T1000 (cell line): ENCODE data around the gene CLEC4G.
"Not testable (repeated sequence)": the region's sequence is repeated elsewhere in the genome, so short reads cannot be mapped to it uniquely, and the experiment has no call there.

ENCODE experiments used
- DNase-seq: peaks from one replicate; lab custom pipeline; 2025; ENCODE audit warnings: mixed read lengths; lab: John Stamatoyannopoulos, UW

The CLEC4G gene

GRCh38 chr19:7746903-7747884 lies 15.3 kb upstream of the CLEC4G start, which contains the start of gene CD209:
Gene CD209, minus strand, starts transcription at chr19:7747534. Its CDS starts 23 bp downstream, at chr19:7747511.
- no peak for DNase-seq

- not testable (repeated sequence) for DNase-seq
Observed at GRCh38 chr19:7746306-7746705, 14.4 kb upstream of the CLEC4G start.

DNA sequence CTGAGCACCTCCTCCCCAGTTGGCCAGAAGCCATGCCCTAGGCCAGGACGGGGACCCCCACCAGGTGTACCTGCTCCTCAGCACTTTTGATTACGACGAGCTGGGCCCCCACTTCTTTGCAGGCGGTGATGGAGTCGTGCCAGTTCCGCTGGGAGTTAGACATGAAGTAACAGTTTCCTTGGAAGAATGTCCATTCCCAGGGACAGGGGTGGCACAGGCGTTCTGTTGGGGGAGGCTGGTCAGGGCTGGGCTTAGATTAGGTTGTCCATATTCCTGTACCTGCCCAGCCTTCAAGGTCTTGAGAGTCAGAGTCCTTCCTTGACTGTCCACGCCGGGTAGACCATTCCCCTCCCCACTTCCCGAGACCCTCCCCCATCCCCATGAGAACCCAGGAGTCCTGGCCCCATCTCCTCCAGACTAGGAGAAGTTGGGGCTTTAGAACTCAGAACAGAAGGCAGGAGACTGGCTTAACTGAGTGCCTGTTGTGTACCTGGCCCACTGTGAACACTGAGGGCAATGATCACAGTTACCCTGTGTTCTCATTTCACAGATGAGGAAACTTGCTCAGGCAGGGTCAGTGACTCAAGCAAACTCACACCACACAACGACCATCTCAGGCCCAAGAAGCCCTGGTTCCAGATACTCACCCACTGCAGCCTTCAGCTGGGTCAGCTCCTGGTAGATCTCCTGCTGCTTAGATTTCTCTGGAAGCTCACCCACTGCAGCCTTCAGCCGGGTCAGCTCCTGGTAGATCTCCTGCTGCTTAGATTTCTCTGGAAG lies 13.2 kb upstream of the CLEC4G start:
- DNase-seq, result no peak

- no peak for DNase-seq
Observed at GRCh38 chr19:7744199-7744786, 12.4 kb upstream of the CLEC4G start.

- no peak for DNase-seq
Observed at GRCh38 chr19:7743425-7743841, 11.5 kb upstream of the CLEC4G start.

DNA sequence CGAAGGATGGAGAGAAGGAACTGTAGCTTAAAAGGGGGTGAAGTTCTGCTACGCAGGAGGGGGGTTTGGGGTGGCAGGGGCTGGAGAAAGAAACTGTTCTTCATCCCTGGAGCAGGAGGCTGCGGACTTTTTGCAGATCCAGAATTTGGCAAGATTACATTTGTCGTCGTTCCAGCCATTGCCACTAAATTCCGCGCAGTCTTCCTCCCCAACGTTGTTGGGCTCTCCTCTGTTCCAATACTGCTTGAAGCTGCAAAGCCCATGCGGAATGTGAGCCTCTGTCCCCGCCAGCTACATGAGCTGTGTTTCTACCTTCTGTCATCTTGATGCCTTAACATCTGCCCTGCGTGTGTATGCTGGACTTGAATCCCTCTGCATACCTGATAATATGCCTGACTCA lies 11.1 kb upstream of the CLEC4G start:
- no peak for DNase-seq

DNA sequence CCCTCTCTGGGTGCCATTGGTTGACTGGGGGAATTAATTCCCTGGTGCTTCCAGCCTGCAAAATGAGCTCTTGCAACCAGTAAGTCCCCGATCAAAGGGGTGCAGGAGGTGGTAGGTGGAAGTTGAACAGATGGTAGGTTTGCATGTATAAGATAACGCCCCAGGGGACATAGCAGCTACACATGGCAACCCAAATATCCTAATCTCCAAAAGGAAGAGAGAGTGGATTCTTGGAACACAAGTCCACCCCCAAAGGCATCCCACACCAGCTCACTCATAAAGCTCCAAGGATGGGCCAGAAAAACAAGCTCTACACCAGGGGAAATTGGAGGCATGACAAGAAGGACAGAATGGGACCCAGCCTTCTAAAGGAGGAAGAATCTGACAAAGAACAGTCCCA lies 10.7 kb upstream of the CLEC4G start:
- no peak for DNase-seq

DNA sequence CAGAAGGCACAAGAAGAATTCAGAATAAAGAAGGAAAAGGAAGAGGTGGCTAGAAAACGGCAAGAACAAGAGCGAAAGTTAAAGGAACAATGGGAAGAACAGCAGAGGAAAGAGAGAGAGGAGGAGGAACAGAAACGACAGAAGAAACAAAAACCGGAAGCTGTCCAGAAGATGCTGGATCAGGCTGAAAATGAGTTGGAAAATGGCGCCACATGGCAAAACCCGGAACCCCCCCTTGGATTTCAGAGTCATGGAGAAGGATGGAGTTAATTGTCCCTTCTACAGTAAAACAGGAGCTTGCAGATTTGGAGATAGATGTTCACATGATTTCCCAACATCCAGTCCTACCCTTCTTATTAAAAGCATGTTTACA lies 8.8 kb upstream of the CLEC4G start:
- DNase-seq, result no peak

DNA sequence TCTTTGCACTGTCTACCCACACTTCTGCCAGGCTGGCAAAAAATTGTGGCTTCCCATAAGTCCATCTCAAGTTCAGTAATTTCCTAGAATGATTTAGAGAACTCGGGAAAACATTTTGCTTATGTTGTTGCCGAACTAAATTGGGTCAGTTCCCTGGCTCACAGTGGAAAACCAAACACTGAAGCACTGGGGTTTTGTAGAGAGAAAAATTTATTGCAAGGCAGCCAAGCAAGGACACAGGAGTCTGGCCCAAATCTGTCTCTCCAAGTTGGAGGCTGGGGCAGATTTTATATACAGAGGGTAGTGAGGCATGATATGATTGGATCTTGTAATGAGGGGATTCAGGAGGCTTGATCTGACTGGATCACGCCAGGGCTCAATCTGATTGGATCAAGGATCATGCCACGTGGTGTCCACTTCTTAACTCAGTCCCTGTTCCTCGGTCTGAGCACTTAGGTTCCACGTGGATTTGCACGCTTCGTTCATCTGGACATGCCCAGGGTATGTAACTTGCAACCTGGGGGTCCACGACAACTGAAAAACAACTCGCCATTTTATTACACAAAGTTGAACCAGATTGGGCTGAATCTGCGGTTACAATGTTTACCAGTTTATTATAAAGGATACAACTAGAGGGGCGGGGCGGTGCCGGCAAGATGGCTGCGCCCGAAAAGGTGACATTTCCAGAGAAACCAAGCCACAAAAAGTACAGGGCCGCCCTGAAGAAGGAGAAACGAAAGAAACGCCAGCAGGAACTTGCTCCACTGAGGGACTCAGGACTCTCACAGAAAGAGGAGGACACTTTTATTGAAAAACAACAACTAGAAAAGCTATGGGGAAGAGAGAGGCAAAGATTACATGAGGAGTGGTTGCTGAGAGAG lies 8.1 kb upstream of the CLEC4G start:
- no peak for DNase-seq

DNA sequence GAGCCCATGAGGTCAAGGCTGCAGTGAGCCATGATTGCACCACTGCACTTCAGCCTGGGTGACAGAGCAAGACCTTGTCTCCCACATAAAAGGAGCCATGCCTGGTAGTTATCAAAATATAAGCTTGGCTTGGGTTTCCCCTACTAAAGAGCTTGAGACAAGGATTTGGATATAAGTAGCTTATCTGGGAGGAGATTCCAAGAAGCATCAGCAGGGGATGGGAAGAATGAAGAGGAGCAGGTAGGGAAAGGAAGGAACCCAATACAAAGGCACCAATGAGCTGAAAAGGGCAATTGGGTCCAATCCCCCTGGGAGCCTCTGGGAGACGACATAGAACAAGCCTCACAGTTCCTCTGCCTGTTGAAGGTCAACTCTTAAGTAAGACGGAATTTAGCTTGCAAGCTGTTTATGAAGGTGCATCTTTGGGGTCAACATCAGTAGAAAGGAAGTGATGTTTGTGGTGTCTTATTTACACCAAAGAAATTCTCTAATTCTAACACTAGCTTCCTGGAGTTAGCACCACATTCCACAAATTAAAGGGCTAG lies 7.4 kb upstream of the CLEC4G start:
- no peak for DNase-seq

DNA sequence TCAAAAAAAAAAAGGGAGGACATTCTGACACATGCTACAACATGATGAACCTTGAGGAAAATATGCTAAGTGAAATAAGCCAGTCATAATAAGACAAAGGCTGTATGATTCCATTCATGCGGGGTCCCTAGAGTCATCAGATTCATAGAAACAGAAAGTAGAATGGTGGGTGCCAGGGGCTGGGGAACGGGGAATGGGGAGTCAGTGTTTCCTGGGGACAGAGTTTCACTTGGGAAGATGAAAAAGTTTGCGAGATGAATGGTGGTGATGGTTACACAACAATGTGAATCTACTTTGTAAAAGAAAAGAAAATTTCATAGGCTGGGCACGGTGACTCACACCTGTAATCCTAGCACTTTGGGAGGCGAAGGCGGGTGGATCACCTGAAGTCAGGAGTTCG lies 6.1 kb upstream of the CLEC4G start:
- no peak for DNase-seq

- DNase-seq, result no peak
Observed at GRCh38 chr19:7737215-7737614, 5.3 kb upstream of the CLEC4G start.

DNA sequence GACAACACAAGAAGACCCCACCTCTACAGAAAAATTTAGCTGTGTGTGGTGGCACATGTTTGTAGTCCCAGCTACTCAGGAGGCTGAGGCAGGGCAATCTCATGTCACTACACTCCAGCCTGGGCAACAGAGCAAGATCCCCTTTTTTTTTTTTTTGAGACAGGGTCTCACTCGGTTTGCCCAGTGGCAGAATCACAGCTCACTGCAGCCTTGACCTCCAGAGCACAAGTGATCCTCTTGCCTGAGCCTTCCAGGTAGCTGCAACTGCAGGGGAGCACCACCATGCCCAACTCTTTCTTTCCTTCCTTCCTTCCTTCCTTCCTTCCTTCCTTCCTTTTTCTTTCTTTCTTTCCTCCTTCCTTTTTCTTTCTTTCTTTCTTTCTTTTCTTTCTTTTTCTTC lies 4.2 kb upstream of the CLEC4G start:
- DNase-seq, result no peak

DNA sequence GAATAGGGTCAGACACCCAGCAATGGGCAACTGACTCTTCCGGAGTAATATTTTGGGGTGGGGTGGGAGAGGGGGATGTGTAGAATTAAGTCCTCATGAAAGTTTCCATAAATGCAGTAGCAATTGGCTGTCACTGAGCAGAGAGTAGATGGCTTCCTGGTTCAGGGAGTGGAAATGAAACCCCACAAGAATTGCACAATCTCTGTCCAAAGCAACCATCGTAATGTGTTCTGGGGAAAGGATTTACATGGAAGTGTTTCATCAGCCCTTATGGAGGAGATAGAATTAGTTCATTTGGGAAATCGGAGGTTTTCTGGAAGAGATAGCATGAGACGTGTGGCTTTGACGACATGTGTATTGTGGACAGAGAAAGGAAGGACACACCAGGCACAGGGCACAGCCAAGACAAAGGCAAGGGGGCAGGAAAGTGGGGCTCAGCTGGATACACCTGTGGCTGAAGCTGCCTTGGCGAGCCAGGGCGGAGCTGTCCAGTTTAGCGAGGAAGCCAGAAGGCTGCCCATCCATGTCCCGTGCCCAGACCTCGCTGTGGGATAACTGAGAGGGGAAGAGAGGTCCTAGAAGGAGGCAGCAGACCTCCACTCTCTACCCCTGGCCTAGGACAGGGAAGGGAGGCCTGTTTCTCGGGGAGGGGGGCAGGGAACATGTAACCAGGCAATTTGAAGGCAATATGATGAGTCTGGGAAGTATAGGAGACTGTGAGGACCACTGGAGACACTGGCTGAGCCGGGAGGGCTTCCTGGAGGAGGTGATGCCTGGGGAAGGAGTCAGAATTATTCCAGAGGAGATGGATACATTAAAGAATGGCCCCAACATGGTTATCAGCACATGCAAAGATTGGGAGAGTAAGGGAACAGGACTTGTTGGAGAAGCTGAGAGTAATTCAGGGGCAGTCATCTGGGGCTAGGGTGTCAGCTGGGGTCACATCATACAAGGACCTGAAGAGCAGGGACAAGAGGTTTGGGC lies 2.6 kb upstream of the CLEC4G start:
- no peak for DNase-seq

- DNase-seq, result no peak
Observed at GRCh38 chr19:7733376-7733775, 1.5 kb upstream of the CLEC4G start.

- no peak for DNase-seq
Observed at GRCh38 chr19:7731615-7732014, 295 bp downstream of the CLEC4G start.

DNA sequence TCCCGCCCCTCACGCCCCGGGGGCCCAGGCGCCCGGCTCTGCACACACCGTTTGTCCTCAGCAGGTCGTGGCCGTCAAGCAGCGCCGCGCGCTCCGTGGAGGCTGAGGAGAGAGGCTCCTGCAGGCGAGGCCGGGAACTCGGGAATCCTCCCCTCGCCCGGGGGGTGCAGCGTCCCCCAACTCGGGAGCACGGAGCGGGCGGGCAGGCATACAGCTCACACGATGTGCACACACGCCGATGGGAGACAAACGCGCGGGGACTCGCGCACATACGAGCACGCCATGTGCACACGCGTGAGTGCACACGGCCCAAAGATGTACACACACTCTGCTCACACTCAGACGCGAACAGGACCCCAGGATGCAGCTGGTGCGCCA lies 703 bp downstream of the CLEC4G start:
- DNase-seq, result no peak

GRCh38 chr19:7730286-7731217 lies 1.4 kb downstream of the CLEC4G start:
- no peak for DNase-seq

GRCh38 chr19:7729831-7730285 lies 2.1 kb downstream of the CLEC4G start:
- no peak for DNase-seq
